GM20431 (cell line): ENCODE data around the gene CEACAM18.

Source experiments
- in situ Hi-C: fragments of 300-500 bp; cut with MseI, MboI; formaldehyde crosslinking; loops from one replicate; pipeline ENCODE4 v1.15.0; 2020; ENCODE audit warnings: low sequenced_read_pairs; ENCODE audit not compliant: unreplicated experiment

The CEACAM18 gene

DNA sequence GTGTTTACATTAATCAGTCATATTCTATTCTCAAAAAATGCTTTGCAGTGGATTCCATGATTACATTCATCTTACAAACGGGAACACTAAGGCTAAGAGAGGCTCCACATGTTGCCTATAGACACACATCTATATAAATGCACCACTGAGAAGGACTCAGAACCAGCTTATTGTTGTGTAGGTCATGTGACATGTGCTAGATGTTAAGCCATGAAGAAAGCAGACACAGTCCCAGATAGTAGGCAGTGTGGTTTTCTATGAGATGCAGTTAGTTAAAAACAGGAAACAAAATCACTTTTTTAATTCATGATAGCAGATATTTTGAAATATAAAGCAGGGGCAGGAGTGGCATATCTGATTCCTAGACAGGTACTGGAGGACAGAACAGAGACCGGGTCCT is 42.4 kb downstream of the CEACAM18 start:
- in situ Hi-C loops = no loop called here

DNA sequence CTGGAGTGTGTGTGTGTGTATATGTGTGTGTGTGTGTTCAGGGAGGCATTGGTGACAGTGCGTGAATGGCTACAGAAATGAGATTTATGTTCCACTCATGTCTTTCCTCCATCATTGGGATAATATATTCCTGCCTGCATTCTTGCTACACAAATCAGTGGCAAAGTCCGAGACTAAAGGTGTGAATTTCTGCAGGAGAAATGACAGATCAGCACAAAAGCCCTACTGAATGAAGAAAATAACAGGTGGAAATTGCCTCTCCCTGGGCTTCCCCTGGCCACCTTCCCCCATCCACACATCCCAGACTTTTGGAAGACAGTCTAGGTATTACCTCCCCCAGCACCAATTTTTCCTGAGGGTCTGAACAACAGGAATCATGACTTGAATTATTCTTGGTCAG is 43.0 kb downstream of the CEACAM18 start:
- in situ Hi-C loops = no loop called here

- in situ Hi-C loops = no loop called here
These were observed 43.4 kb downstream of the CEACAM18 start for GRCh38 chr19:51521781-51522180.

DNA sequence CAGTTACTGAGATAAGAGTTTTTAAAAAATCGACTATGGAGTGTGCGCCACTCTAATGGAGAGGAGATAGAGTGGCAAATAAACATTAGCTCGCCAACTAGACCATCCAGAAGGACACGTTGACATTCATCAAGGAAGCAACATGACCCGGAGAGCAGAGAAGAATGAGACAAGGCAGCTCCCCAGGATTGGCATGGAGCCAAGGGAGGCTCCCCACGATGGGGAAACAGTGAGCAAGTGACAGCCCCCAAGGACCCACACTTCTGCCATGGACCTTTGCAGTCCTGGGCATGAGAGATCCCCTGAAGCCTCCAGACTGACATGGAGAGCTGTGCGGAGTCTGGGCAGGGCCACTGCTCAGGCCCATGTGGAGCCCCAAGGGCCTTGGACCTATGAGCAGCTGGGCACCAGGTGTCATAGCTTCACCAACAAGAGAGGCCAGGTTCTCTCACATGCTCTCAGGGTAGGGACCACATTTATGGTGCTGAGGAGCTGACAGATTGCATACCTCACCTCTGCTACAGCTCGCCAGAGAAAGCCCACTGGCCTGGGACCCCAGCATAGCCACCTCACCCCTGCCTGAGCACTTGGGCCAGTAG is 46.4 kb downstream of the CEACAM18 start:
- in situ Hi-C loops = no loop called here

- in situ Hi-C loops = no loop called here
These were observed 47.3 kb downstream of the CEACAM18 start for GRCh38 chr19:51525651-51526050.

- in situ Hi-C loops = no loop called here
These were observed 51.0 kb downstream of the CEACAM18 start for GRCh38 chr19:51529301-51529700.

DNA sequence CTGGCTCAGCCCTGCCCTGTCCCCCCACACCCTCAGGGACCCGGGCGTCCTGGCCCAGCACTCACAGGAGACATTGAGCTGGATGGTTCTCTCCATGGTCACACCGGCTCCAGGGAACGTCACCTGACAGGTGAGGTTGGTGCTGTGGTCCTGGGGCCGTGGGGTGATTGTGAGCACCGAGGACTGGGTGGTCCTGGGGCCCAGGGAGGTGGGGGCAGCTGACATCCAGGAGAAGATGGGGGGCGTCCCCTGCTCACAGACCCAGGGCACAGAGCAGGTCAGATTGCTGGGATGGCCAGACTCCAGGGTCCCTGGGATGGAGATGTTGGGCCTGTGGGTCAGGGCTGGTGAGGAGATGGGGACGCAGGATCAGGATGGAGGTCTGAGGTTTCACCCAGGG is 52.3 kb downstream of the CEACAM18 start:
- in situ Hi-C loops = no loop called here

GRCh38 chr19:51531349-51532315 is 53.3 kb downstream of the CEACAM18 start, which contains the start of gene SIGLEC6:
SIGLEC6 (minus strand) TSS chr19:51531670; CDS start chr19:51531648, 22 bp downstream.
- in situ Hi-C loops = no loop called here

- in situ Hi-C loops = no loop called here
These were observed 57.2 kb downstream of the CEACAM18 start for GRCh38 chr19:51535535-51535934.

- in situ Hi-C loops = no loop called here
These were observed 61.6 kb downstream of the CEACAM18 start for GRCh38 chr19:51539821-51540366.
